ENCODE data around the gene MKRN2OS. TPM values are rescaled to one million over a fixed set of nuclear protein-coding genes. Genes with fewer than 3 reads are reported as not detected.
"Not testable (repeated sequence)": the region's sequence is repeated elsewhere in the genome, so short reads cannot be mapped to it uniquely, and the experiment has no call there.

The MKRN2OS gene
- total and polyA plus RNA-seq, 10 of the 15 experiments (the other 5 are each of a cell fraction or from before 2014, with no cell fraction given) = 0.20 to 1.0 (median 0.40) TPM; not detected in 4

GRCh38 chr3:12544652-12545472, 437 bp downstream of the MKRN2OS start (continued):
- TF ChIP-seq TCF7 (IDR thresholded peaks at IDR 0.05; ENCODE audit: borderline replicate concordance) = no peak

DNA sequence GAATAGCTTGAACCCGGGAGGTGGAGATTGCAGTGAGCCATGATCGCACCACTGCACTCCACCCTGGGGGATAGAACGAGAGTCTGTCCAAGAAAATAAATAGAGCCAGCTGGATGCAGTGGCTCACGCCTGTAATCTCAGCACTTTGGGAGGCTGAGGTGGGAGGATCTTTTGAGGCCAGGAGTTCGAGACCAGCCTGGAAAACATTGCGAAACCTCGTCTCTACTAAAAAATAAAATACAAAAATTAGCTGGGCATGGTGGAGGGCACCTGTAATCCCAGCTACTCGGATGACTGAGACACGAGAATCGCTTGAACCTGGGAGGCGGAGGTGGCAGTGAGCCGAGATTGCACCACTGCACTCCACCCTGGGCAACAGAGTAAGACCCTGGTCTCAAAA, 1.8 kb downstream of the MKRN2OS start:
- H3K36me3 ChIP-seq (ENCODE audit: control insufficient read depth in 2 of 2, insufficient read depth in 2 of 2, low read length in 1 of 2); FAIRE-seq; H3K9me3 ChIP-seq (replicated peaks; ENCODE audit: control insufficient read depth, insufficient read depth, low read length); DNase-seq (ENCODE audit: low read depth, low spot score); H3K27ac ChIP-seq (ENCODE audit: control insufficient read depth, insufficient read depth); H3K4me2 ChIP-seq (ENCODE audit: control insufficient read depth, insufficient read depth); intact Hi-C loops (cut with micrococcal nuclease; ENCODE audit: unreplicated experiment); H2AFZ ChIP-seq (ENCODE audit: control insufficient read depth, low read depth, low read length); H3K9ac ChIP-seq (ENCODE audit: control insufficient read depth, insufficient read depth, low read length); H3K27me3 ChIP-seq (replicated peaks in 1 of 2; ENCODE audit: control insufficient read depth in 2 of 2, insufficient read depth in 2 of 2, low read length in 1 of 2); RAD21 ChIA-PET (ENCODE audit: unreplicated experiment); ATAC-seq; H4K20me1 ChIP-seq (ENCODE audit: control insufficient read depth, insufficient read depth); BruUV-seq (replicated peaks); CTCF ChIA-PET; H3K4me3 ChIP-seq; in situ Hi-C loops (cut with MboI); H3K4me1 ChIP-seq (ENCODE audit: control insufficient read depth, insufficient read depth, low read length); H3K79me2 ChIP-seq (ENCODE audit: control insufficient read depth, insufficient read depth, low read length): not testable (repeated sequence)
- SMC1A ChIA-PET (ENCODE audit: uncharacterized antibody, unreplicated experiment) = interaction anchor here (0.7 kb wide), 1 partner anchor 11 kb away, joined by 3 read pairs; no protein-coding TSS in a partner anchor
- POLR2A ChIA-PET = interaction anchor here (0.7 to 1.5 kb wide), 2 partner anchors 9 to 88 kb away, joined by 3 to 5 read pairs; no protein-coding TSS in a partner anchor
- 84% methylated on average over 12 of the region's 12 CpGs for WGBS (ENCODE audit: insufficient coverage, insufficient replicate concordance, low lambda C conversion rate, missing lambda C conversion rate)

GRCh38 chr3:12541625-12542024, 3.7 kb downstream of the MKRN2OS start:
- ATAC-seq = no peak

More at GRCh38 chr3:12541625-12542024, 3.7 kb downstream of the MKRN2OS start:
- in situ Hi-C loops (cut with MboI) (no loop called here), intact Hi-C loops (cut with micrococcal nuclease; ENCODE audit: unreplicated experiment) (no loop called here)
- H3K79me2 ChIP-seq (ENCODE audit: control insufficient read depth, insufficient read depth, low read length) = no peaks in the 10 kb centered on the region
- H2AFZ ChIP-seq (ENCODE audit: control insufficient read depth, low read depth, low read length) = no peak overlapping the region
- no peak overlapping the region for H3K4me2 ChIP-seq (ENCODE audit: control insufficient read depth, insufficient read depth)
- peaks cover 0 to 4% of the 10 kb centered on the region in 2 experiments; a peak in 2 of 4 replicates for H3K36me3 ChIP-seq (ENCODE audit: control insufficient read depth in 2 of 2, insufficient read depth in 2 of 2, low read length in 1 of 2)
- ChIA-PET SMC1A (ENCODE audit: uncharacterized antibody, unreplicated experiment) (no interaction called here), RAD21 (ENCODE audit: unreplicated experiment) (no interaction called here), CTCF (interaction anchor here (1.1 to 1.3 kb wide), 2 partner anchors 14 to 178 kb away, joined by 3 read pairs; no protein-coding TSS in a partner anchor), POLR2A (interaction anchor here (0.5 to 0.9 kb wide), 2 partner anchors 16 to 51 kb away, joined by 3 to 6 read pairs; no protein-coding TSS in a partner anchor)
- TF ChIP-seq CHD2 (IDR thresholded peaks at IDR 0.05; ENCODE audit: borderline replicate concordance, low read depth, low read length) (no peak), CHD1 (IDR thresholded peaks at IDR 0.05; ENCODE audit: low read depth, low read length) (no peak), MYB (IDR thresholded peaks at IDR 0.05; ENCODE audit: borderline replicate concordance, low read depth, low read length) (no peak), IRF5 (IDR thresholded peaks at IDR 0.05; ENCODE audit: borderline replicate concordance) (no peak), SREBF1 (IDR thresholded peaks at IDR 0.05; ENCODE audit: low read length) (no peak), NFYA (IDR thresholded peaks at IDR 0.05; ENCODE audit: borderline replicate concordance, low read depth, low read length) (no peak), BCL11A (IDR thresholded peaks at IDR 0.05; ENCODE audit: low read depth, low read length) (no peak)
- no peak overlapping the region for H3K9ac ChIP-seq (ENCODE audit: control insufficient read depth, insufficient read depth, low read length)
- no peaks in the 10 kb centered on the region for H3K27me3 ChIP-seq (replicated peaks in 1 of 2; ENCODE audit: control insufficient read depth in 2 of 2, insufficient read depth in 2 of 2, low read length in 1 of 2)
- H3K4me3 ChIP-seq = no peak overlapping the region
- H3K4me1 ChIP-seq (ENCODE audit: control insufficient read depth, insufficient read depth, low read length) = no peaks in the 10 kb centered on the region
- no TSS peak for BruUV-seq (replicated peaks)
- no peak for DNase-seq (ENCODE audit: low read depth, low spot score)
- H4K20me1 ChIP-seq (ENCODE audit: control insufficient read depth, insufficient read depth) = no peaks in the 10 kb centered on the region
- WGBS (ENCODE audit: insufficient coverage, insufficient replicate concordance, low lambda C conversion rate, missing lambda C conversion rate) = 84% methylated on average over 8 of the region's 8 CpGs
- no peaks in the 10 kb centered on the region for H3K9me3 ChIP-seq (replicated peaks; ENCODE audit: control insufficient read depth, insufficient read depth, low read length)
- FAIRE-seq = no peak
- no peak overlapping the region for H3K27ac ChIP-seq (ENCODE audit: control insufficient read depth, insufficient read depth)
